GM10266 (cell line): ENCODE data around the gene GUCA1A.

ENCODE experiments used
- DNase-seq: peaks from one replicate; pipeline ENCODE4 v3.0.0; 2012; ENCODE audit errors: extremely low spot score
- CTCF ChIP-seq: IDR thresholded peaks from 2 replicates; pipeline ENCODE4 v1.5.1; 2012; ENCODE audit warnings: mild to moderate bottlenecking, low read depth; ENCODE audit not compliant: control insufficient read depth, insufficient read depth; ENCODE audit errors: missing control alignments

Gene GUCA1A

GRCh38 chr6:42177514-42178364 lies 4.6 kb downstream of the GUCA1A start:
- DNase-seq = no peak
- TF ChIP-seq CTCF = no peak

GRCh38 chr6:42179261-42179944 lies 6.2 kb downstream of the GUCA1A start:
- no peak for TF ChIP-seq CTCF
- DNase-seq = no peak

- no peak for TF ChIP-seq CTCF
- DNase-seq = no peak
Measured at GRCh38 chr6:42179945-42180313, 6.8 kb downstream of the GUCA1A start.

GRCh38 chr6:42182101-42182500 lies 8.9 kb downstream of the GUCA1A start:
- no peak for TF ChIP-seq CTCF
- DNase-seq = no peak

GRCh38 chr6:42184475-42184874 lies 11.3 kb downstream of the GUCA1A start:
- DNase-seq = no peak
- TF ChIP-seq CTCF = no peak

- TF ChIP-seq CTCF = no peak
- no peak for DNase-seq
Measured at GRCh38 chr6:42185597-42185996, 12.4 kb downstream of the GUCA1A start.

- no peak for TF ChIP-seq CTCF
- DNase-seq = no peak
Measured at GRCh38 chr6:42188406-42188805, 15.2 kb downstream of the GUCA1A start.
